Stimulated activated CD4-positive, alpha-beta T cell treated with anti-CD3 and anti-CD28 coated beads, Interleukin-12 subunit alpha, Interleukin-12 subunit beta, amount 100 ng/mL, for 24 hours (primary cell): ENCODE data around the gene WFDC11.

Experiments used
- DNase-seq, 2 experiments: peaks; one replicate each; pipeline ENCODE4 v3.0.0-alpha.2; 2020; ENCODE audit warnings: low read depth in 2 of 2

The WFDC11 gene

GRCh38 chr20:45626540-45626939 lies 43.5 kb downstream of the WFDC11 start:
- DNase-seq: no peak

GRCh38 chr20:45621593-45621992 lies 48.4 kb downstream of the WFDC11 start:
- no peak for DNase-seq

- DNase-seq: no peak
Measured at GRCh38 chr20:45617591-45617990, 52.4 kb downstream of the WFDC11 start.

- DNase-seq: no peak
Measured at GRCh38 chr20:45612314-45612713, 57.7 kb downstream of the WFDC11 start.

- DNase-seq: peak in 1 of 2 experiments; percentile 59
Measured at GRCh38 chr20:45611054-45611453, 59.0 kb downstream of the WFDC11 start.

GRCh38 chr20:45607810-45608209 lies 62.2 kb downstream of the WFDC11 start:
- DNase-seq: no peak
